Hepatocyte (in vitro differentiated cells): ENCODE results near the gene CCDC197. TPM values are rescaled to one million over a fixed set of nuclear protein-coding genes. Genes with fewer than 3 reads are reported as not detected.

Experiments used
- DNase-seq: peaks from one replicate; pipeline ENCODE4 v3.0.0-alpha.2; 2016; ENCODE audit warnings: low spot score
- H2AFZ ChIP-seq: fragments of 200-600 bp; sonication (generic); 2 replicates; pipeline ENCODE4 v1.6.0; 2016; ENCODE audit warnings: antibody characterized with exemption, mild to moderate bottlenecking
- H3K27ac ChIP-seq: fragments of 200-600 bp; sonication (generic); 2 replicates; pipeline ENCODE4 v1.5.1; 2016; ENCODE audit warnings: mild to moderate bottlenecking
- H3K27me3 ChIP-seq: fragments of 200-600 bp; sonication (generic); 2 replicates; pipeline ENCODE4 v1.6.1; 2016
- H3K36me3 ChIP-seq: fragments of 200-600 bp; sonication (generic); replicated peaks from 2 replicates; pipeline ENCODE4 v1.5.1; 2016; ENCODE audit warnings: low read depth; ENCODE audit not compliant: insufficient read depth
- H3K4me1 ChIP-seq: fragments of 200-600 bp; sonication (generic); 2 replicates; pipeline ENCODE4 v1.5.1; 2016; ENCODE audit warnings: mild to moderate bottlenecking, moderate library complexity; ENCODE audit not compliant: insufficient read depth
- H3K4me2 ChIP-seq: fragments of 200-600 bp; sonication (generic); 2 replicates; pipeline ENCODE4 v1.6.0; 2016
- H3K4me3 ChIP-seq: fragments of 200-600 bp; sonication (generic); 2 replicates; pipeline ENCODE4 v1.5.1; 2016; ENCODE audit warnings: mild to moderate bottlenecking
- H3K79me2 ChIP-seq: fragments of 200-600 bp; sonication (generic); 2 replicates; pipeline ENCODE4 v1.6.0; 2017; ENCODE audit warnings: mild to moderate bottlenecking
- H3K9me2 ChIP-seq: fragments of 200-600 bp; sonication (generic); replicated peaks from 2 replicates; pipeline ENCODE4 v1.6.0; 2017; ENCODE audit warnings: mild to moderate bottlenecking; ENCODE audit not compliant: insufficient read depth
- H3K9me3 ChIP-seq: fragments of 200-600 bp; sonication (generic); 2 replicates; pipeline ENCODE4 v1.5.1; 2016; ENCODE audit warnings: low read depth, mild to moderate bottlenecking
- H4K20me1 ChIP-seq: fragments of 200-600 bp; sonication (generic); 2 replicates; pipeline ENCODE4 v1.6.0; 2016; ENCODE audit warnings: mild to moderate bottlenecking; ENCODE audit not compliant: insufficient read depth, poor library complexity, severe bottlenecking
- EZH2 ChIP-seq: fragments of 200-600 bp; sonication (generic); IDR thresholded peaks from 2 replicates; pipeline ENCODE4 v1.6.1; 2016; ENCODE audit warnings: antibody characterized with exemption, mild to moderate bottlenecking, borderline replicate concordance
- EZH2phosphoT487 ChIP-seq: fragments of 200-600 bp; sonication (generic); IDR thresholded peaks from one replicate; pipeline ENCODE4 v1.6.1; 2018; ENCODE audit warnings: antibody characterized with exemption, mild to moderate bottlenecking, low read depth, moderate library complexity; ENCODE audit not compliant: unreplicated experiment, severe bottlenecking
- WGBS: methylation state at CpG from one replicate; pipeline ENCODE4 v1.1.6; 2016; ENCODE audit warnings: low lambda C conversion rate; ENCODE audit errors: missing lambda C conversion rate; 5-methylcytosine and 5-hydroxymethylcytosine counted together
- polyA plus RNA-seq: library from polyadenylated mRNA; unstranded; fragments of >200 nt; fragmentation: Nextera tagmentation; extraction: Ambion mirVana; gene quantifications from 2 replicates; pipeline ENCODE4 v1.2.1, GENCODE V29; 2016
- total RNA-seq: library from RNA; depleted of rRNA; stranded (reverse); fragments of >200 nt; gene quantifications from 2 replicates; pipeline ENCODE4 v1.2.3, GENCODE V29; 2014
- TF ChIP-seq, protein P1 (sequence below): fragments of 200-600 bp; sonication (generic); IDR thresholded peaks from 2 replicates; pipeline ENCODE4 v1.5.1; 2016; ENCODE audit warnings: antibody characterized with exemption, mild to moderate bottlenecking; ENCODE audit not compliant: poor library complexity

The CCDC197 gene
- total and polyA plus RNA-seq, 2 experiments from 2014 or later: not detected

DNA sequence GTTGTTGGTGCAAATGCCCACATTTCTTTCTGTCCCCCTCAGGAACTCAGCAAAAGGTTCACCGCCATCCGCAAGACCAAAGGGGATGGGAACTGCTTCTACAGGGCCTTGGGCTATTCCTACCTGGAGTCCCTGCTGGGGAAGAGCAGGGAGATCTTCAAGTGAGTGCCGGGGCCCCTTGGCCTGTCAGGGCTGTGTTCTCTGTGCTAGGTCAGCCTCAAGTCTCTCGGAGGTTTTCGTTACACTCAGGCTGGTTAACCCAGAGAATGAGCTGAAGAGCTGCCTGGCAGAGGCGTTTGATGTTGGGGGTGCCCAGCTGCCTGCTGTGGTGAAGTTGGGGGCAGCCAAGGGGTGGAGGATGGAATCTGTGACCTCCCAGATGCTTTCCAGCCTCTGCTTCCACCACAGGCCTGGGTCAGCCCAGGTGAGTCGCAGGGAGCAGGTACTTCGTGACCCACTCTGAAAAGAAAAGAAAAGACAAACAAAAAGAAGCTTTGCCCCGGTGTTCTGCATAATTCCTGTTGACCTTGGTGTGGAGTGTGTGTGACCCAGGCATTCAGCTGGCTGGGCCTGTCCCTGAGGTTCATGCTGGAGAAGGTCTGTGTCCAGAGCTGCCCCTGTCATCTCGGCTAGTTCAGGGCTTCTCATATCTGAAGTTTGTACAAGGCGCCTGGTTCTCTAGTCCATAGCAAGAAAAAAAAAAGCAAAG lies 42.0 kb downstream of the CCDC197 start:
- TF ChIP-seq, protein P1, sequence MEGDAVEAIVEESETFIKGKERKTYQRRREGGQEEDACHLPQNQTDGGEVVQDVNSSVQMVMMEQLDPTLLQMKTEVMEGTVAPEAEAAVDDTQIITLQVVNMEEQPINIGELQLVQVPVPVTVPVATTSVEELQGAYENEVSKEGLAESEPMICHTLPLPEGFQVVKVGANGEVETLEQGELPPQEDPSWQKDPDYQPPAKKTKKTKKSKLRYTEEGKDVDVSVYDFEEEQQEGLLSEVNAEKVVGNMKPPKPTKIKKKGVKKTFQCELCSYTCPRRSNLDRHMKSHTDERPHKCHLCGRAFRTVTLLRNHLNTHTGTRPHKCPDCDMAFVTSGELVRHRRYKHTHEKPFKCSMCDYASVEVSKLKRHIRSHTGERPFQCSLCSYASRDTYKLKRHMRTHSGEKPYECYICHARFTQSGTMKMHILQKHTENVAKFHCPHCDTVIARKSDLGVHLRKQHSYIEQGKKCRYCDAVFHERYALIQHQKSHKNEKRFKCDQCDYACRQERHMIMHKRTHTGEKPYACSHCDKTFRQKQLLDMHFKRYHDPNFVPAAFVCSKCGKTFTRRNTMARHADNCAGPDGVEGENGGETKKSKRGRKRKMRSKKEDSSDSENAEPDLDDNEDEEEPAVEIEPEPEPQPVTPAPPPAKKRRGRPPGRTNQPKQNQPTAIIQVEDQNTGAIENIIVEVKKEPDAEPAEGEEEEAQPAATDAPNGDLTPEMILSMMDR: no peak
- TF ChIP-seq EZH2: no peak
- no peak overlapping the region for H2AFZ ChIP-seq
- H3K4me2 ChIP-seq: no peak overlapping the region
- DNase-seq: no peak
- H3K9me2 ChIP-seq: no peaks in the 10 kb centered on the region
- H4K20me1 ChIP-seq: no peaks in the 10 kb centered on the region
- no peaks in the 10 kb centered on the region for H3K4me1 ChIP-seq
- H3K27me3 ChIP-seq: no peaks in the 10 kb centered on the region
- H3K27ac ChIP-seq: no peak overlapping the region
- H3K4me3 ChIP-seq: no peak overlapping the region
- H3K9me3 ChIP-seq: no peaks in the 10 kb centered on the region
- 82% methylated on average over 11 of the region's 11 CpGs for WGBS
- no peaks in the 10 kb centered on the region for H3K36me3 ChIP-seq
- no peaks in the 10 kb centered on the region for H3K79me2 ChIP-seq

DNA sequence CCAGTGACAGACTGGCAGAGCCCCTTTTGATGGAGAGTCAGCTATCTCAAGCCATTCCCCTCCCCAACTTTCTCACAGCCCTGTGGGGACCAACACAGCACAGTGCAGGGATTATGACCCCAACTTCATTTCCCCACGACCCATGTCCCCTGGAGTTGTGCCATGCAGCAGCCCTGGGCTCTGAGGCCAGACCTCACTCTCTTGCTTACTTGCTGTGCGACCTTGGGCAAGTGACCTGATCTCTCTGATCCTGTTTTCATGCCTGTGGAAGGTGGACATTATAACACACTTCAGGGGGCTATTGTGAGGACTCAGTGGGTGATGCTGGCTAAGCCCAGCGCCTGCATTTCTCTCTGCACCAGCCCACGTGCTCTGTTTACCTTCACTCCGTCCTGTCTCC lies 43.1 kb downstream of the CCDC197 start:
- 76% methylated on average over 5 of the region's 5 CpGs for WGBS

GRCh38 chr14:94040796-94041195 lies 43.7 kb downstream of the CCDC197 start:
- Histone ChIP-seq H3K9me2 (no peaks in the 10 kb centered on the region), H3K79me2 (no peaks in the 10 kb centered on the region), H3K27me3 (no peaks in the 10 kb centered on the region), H4K20me1 (no peaks in the 10 kb centered on the region), H3K4me3 (no peak overlapping the region), H2AFZ (no peak overlapping the region), H3K4me1 (no peaks in the 10 kb centered on the region), H3K36me3 (no peaks in the 10 kb centered on the region), H3K9me3 (no peaks in the 10 kb centered on the region), H3K27ac (no peak overlapping the region), H3K4me2 (no peak overlapping the region)
- TF ChIP-seq, protein P1: no peak
- TF ChIP-seq EZH2 (no peak), EZH2phosphoT487 (no peak)
- no peak for DNase-seq
- WGBS: 91% methylated on average over 13 of the region's 13 CpGs

More for the DNA sequence above, 43.1 kb downstream of the CCDC197 start:
- DNase-seq: no peak
- no peaks in the 10 kb centered on the region for H3K27me3 ChIP-seq
- no peaks in the 10 kb centered on the region for H4K20me1 ChIP-seq
- H3K4me3 ChIP-seq: no peak overlapping the region
- H2AFZ ChIP-seq: no peak overlapping the region
- TF ChIP-seq EZH2phosphoT487 (no peak), EZH2 (no peak)
- TF ChIP-seq, protein P1: no peak
- H3K4me1 ChIP-seq: no peaks in the 10 kb centered on the region
- H3K9me3 ChIP-seq: no peaks in the 10 kb centered on the region
- H3K4me2 ChIP-seq: no peak overlapping the region
- H3K27ac ChIP-seq: no peak overlapping the region
- no peaks in the 10 kb centered on the region for H3K36me3 ChIP-seq
- no peaks in the 10 kb centered on the region for H3K9me2 ChIP-seq
- no peaks in the 10 kb centered on the region for H3K79me2 ChIP-seq
